GM21515 (cell line): ENCODE results near the gene ERFE.
"Not testable (repeated sequence)": the region's sequence is repeated elsewhere in the genome, so short reads cannot be mapped to it uniquely, and the experiment has no call there.

Experiments
- ATAC-seq: cut with Tn5 transposase; IDR thresholded peaks from one replicate; pipeline ENCODE4 v1.9.1; 2021; ENCODE audit not compliant: unreplicated experiment

Gene ERFE

GRCh38 chr2:238166391-238167343 is 7.9 kb downstream of the ERFE start:
- no peak for ATAC-seq

GRCh38 chr2:238167344-238167715 is 8.6 kb downstream of the ERFE start:
- no peak for ATAC-seq

- no peak for ATAC-seq
These were observed 9.0 kb downstream of the ERFE start for GRCh38 chr2:238167761-238168160.

- ATAC-seq, result no peak
These were observed 9.7 kb downstream of the ERFE start for GRCh38 chr2:238168196-238169047.

- no peak for ATAC-seq
These were observed 10.4 kb downstream of the ERFE start for GRCh38 chr2:238169048-238169707.

GRCh38 chr2:238169708-238170251 is 11.0 kb downstream of the ERFE start:
- ATAC-seq, result no peak

GRCh38 chr2:238170386-238171071 is 11.8 kb downstream of the ERFE start:
- no peak for ATAC-seq

- not testable (repeated sequence) for ATAC-seq
These were observed 12.3 kb downstream of the ERFE start for GRCh38 chr2:238171072-238171431.

GRCh38 chr2:238171575-238172187 is 12.9 kb downstream of the ERFE start:
- no peak for ATAC-seq

GRCh38 chr2:238172439-238172838 is 13.7 kb downstream of the ERFE start:
- ATAC-seq, result no peak

GRCh38 chr2:238173692-238174091 is 14.9 kb downstream of the ERFE start:
- no peak for ATAC-seq

GRCh38 chr2:238174291-238174690 is 15.5 kb downstream of the ERFE start:
- no peak for ATAC-seq

GRCh38 chr2:238174701-238175100 is 15.9 kb downstream of the ERFE start:
- no peak for ATAC-seq

- ATAC-seq, result no peak
These were observed 17.8 kb downstream of the ERFE start for GRCh38 chr2:238176613-238177012.

- no peak for ATAC-seq
These were observed 21.8 kb downstream of the ERFE start for GRCh38 chr2:238180554-238180953.

- ATAC-seq, result no peak
These were observed 23.6 kb downstream of the ERFE start for GRCh38 chr2:238182362-238182761.

- no peak for ATAC-seq
These were observed 25.1 kb downstream of the ERFE start for GRCh38 chr2:238183821-238184220.

- no peak for ATAC-seq
These were observed 29.1 kb downstream of the ERFE start for GRCh38 chr2:238187618-238188548.

GRCh38 chr2:238190445-238190844 is 31.7 kb downstream of the ERFE start:
- no peak for ATAC-seq
